Myocyte (in vitro differentiated cells): ENCODE results near the gene CER1. TPM values are rescaled to one million over a fixed set of nuclear protein-coding genes. Genes with fewer than 3 reads are reported as not detected.

Experiments
- total RNA-seq: library from RNA; depleted of rRNA; stranded (reverse); fragments of >200 nt; gene quantifications from 2 replicates; pipeline ENCODE4 v1.2.3, GENCODE V29; 2014

Gene CER1
- total RNA-seq, 1 donor from 2014 or later = not detected

Other genes starting within 250 kb of the CER1 start
- 13.8 and 18.2 TPM in 2 replicates for gene ZDHHC21, start 29.3 kb downstream of the CER1 start, total RNA-seq
- 0.43 and 0.57 TPM in 2 replicates for gene FREM1, start 187.7 kb upstream of the CER1 start, total RNA-seq